SK-N-SH (cell line): ENCODE data around the gene LYPD4. TPM values are rescaled to one million over a fixed set of nuclear protein-coding genes. Genes with fewer than 3 reads are reported as not detected.

ENCODE experiments used
- CTCF ChIA-PET: fragments of 300-600, 350-600 bp; formaldehyde crosslinking; extraction: SDS; loops from one replicate; lab custom pipeline; 2021; lab: Yijun Ruan, JAX
- POLR2A ChIA-PET: fragments of 350-600 bp; sonication (Branson Sonifier 250); formaldehyde crosslinking; extraction: SDS; loops from one replicate; lab custom pipeline; 2020; ENCODE audit warnings: antibody characterized with exemption, inconsistent platforms; lab: Yijun Ruan, JAX
- DNase-seq: peaks from one replicate; pipeline ENCODE4 v3.0.0; 2012
- H2AFZ ChIP-seq: fragments of 200-600 bp; sonication (generic); 2 replicates; pipeline ENCODE4 v1.8.1; 2016; ENCODE audit warnings: antibody characterized with exemption, mild to moderate bottlenecking, low read depth
- H3F3A ChIP-seq: fragments of 200-600 bp; sonication (generic); replicated peaks from 2 replicates; pipeline ENCODE3; 2016; ENCODE audit warnings: antibody characterized with exemption, mild to moderate bottlenecking; ENCODE audit not compliant: insufficient read depth
- H3K27ac ChIP-seq, 2 experiments: fragments of 200-500 bp in 1 of 2; fragments of 200-600 bp in 1 of 2; sonication (Bioruptor generic) in 1 of 2; sonication (generic), shearing (Covaris generic) in 1 of 2; 2 replicates each; pipeline versions ENCODE4 v1.5.1 to v1.6.1; 2014 to 2016; ENCODE audit warnings: low read depth in 2 of 2, inconsistent platforms in 1 of 2, low read length in 1 of 2, mild to moderate bottlenecking in 1 of 2, mixed read lengths in 1 of 2
- H3K27me3 ChIP-seq: fragments of 200-600 bp; sonication (generic), shearing (Covaris generic); 2 replicates; pipeline ENCODE4 v1.6.1; 2016; ENCODE audit warnings: mixed run types; ENCODE audit not compliant: insufficient read depth
- H3K36me3 ChIP-seq, 2 experiments: fragments of 200-500 bp in 1 of 2; fragments of 200-600 bp in 1 of 2; sonication (Bioruptor generic) in 1 of 2; sonication (generic) in 1 of 2; replicated peaks in 1 of 2; 2 replicates each; pipeline versions ENCODE3 to v1.5.1; 2014 to 2016; ENCODE audit warnings: low read length in 1 of 2, mild to moderate bottlenecking in 1 of 2; ENCODE audit not compliant: insufficient read depth in 2 of 2, control insufficient read depth in 1 of 2
- H3K4me1 ChIP-seq, 2 experiments: fragments of 200-500 bp in 1 of 2; fragments of 200-600 bp in 1 of 2; sonication (Bioruptor generic) in 1 of 2; sonication (generic), shearing (Covaris generic) in 1 of 2; 2 replicates each; pipeline versions ENCODE4 v1.5.1 to v1.6.1; 2014 to 2016; ENCODE audit warnings: low read depth in 1 of 2, low read length in 1 of 2, mixed run types in 1 of 2; ENCODE audit not compliant: insufficient read depth in 2 of 2, control insufficient read depth in 1 of 2
- H3K4me2 ChIP-seq: fragments of 200-600 bp; sonication (generic), shearing (Covaris generic); 2 replicates; pipeline ENCODE4 v1.6.1; 2017; ENCODE audit warnings: mixed run types
- H3K4me3 ChIP-seq, 2 experiments: fragments of 200-500 bp in 1 of 2; fragments of 200-600 bp in 1 of 2; sonication (Bioruptor generic) in 1 of 2; sonication (generic), shearing (Covaris generic) in 1 of 2; 2 replicates each; pipeline versions ENCODE4 v1.5.1 to v1.8.1; 2014 to 2016; ENCODE audit warnings: low read depth in 2 of 2, inconsistent platforms in 1 of 2, low read length in 1 of 2, mild to moderate bottlenecking in 1 of 2, mixed read lengths in 1 of 2, moderate library complexity in 1 of 2
- H3K79me2 ChIP-seq: fragments of 200-600 bp; sonication (generic); 2 replicates; pipeline ENCODE4 v1.8.1; 2017; ENCODE audit warnings: mild to moderate bottlenecking; ENCODE audit not compliant: insufficient read depth
- H3K9ac ChIP-seq: fragments of 200-600 bp; sonication (generic); 2 replicates; pipeline ENCODE4 v1.6.1; 2017; ENCODE audit warnings: mixed run types
- H3K9me2 ChIP-seq: fragments of 200-600 bp; sonication (generic); 2 replicates; pipeline ENCODE4 v1.6.1; 2017; ENCODE audit warnings: mixed run types
- H3K9me3 ChIP-seq: fragments of 200-600 bp; sonication (generic); 2 replicates; pipeline ENCODE4 v1.6.1; 2017; ENCODE audit warnings: mixed run types, mild to moderate bottlenecking, moderate library complexity
- H4K20me1 ChIP-seq: fragments of 200-600 bp; sonication (generic); 2 replicates; pipeline ENCODE4 v1.6.1; 2017; ENCODE audit warnings: mild to moderate bottlenecking, mixed run types; ENCODE audit not compliant: insufficient read depth
- EP300 ChIP-seq, 2 experiments: IDR thresholded peaks; 2 replicates each; pipeline versions ENCODE4 v1.4.0 to v1.6.1; 2012; ENCODE audit warnings: borderline replicate concordance in 1 of 2, low read depth in 1 of 2, low read length in 1 of 2
- TEAD4 ChIP-seq: IDR thresholded peaks from 2 replicates; pipeline ENCODE4 v1.4.0; 2012; ENCODE audit warnings: mild to moderate bottlenecking, borderline replicate concordance; ENCODE audit not compliant: insufficient read depth
- USF1 ChIP-seq: IDR thresholded peaks from 2 replicates; pipeline ENCODE4 v1.4.0; 2012; ENCODE audit warnings: low read depth, borderline replicate concordance
- USF2 ChIP-seq: fragments of 150-350 bp; IDR thresholded peaks from 2 replicates; pipeline ENCODE4 v1.6.1; 2017; ENCODE audit warnings: antibody characterized with exemption, low read length, low read depth, borderline replicate concordance
- YY1 ChIP-seq: IDR thresholded peaks from 2 replicates; pipeline ENCODE4 v1.4.0; 2012; ENCODE audit warnings: low read depth, mild to moderate bottlenecking
- ZBTB33 ChIP-seq: IDR thresholded peaks from 2 replicates; pipeline ENCODE4 v1.4.0; 2012; ENCODE audit warnings: low read depth, borderline replicate concordance
- WGBS: methylation state at CpG from one replicate; pipeline ENCODE4 v1.1.6; 2017; ENCODE audit warnings: low lambda C conversion rate; 5-methylcytosine and 5-hydroxymethylcytosine counted together
- polyA plus RNA-seq, 3 experiments: library from polyadenylated mRNA; depleted of rRNA; stranded (reverse); fragments of >200 nt; gene quantifications; 2 replicates each; pipeline ENCODE4 v1.2.3, GENCODE V29; 2012

Gene LYPD4
- polyA plus RNA-seq, 1 of the 3 experiments (the other 2 are of a cell fraction) = not detected

- CTCF ChIA-PET = interaction anchor here (1.1 to 2.2 kb wide), 2 partner anchors 20 to 46 kb away, joined by 3 to 8 read pairs; partner anchors contain the start of gene RPS19
- TF ChIP-seq TEAD4 (no peak), EP300 (IDR thresholded peaks at IDR 0.05; ENCODE audit: borderline replicate concordance in 1 of 2, low read depth in 1 of 2, low read length in 1 of 2) (no peak)
- Histone ChIP-seq H3K9ac (no peak overlapping the region), H2AFZ (no peak overlapping the region), H3K27me3 (peaks cover 40% of the 10 kb centered on the region), H3K4me3 (no peak overlapping the region), H3K9me3 (no peaks in the 10 kb centered on the region), H3K79me2 (no peaks in the 10 kb centered on the region), H3K9me2 (no peaks in the 10 kb centered on the region), H3K36me3 (no peaks in the 10 kb centered on the region), H4K20me1 (no peaks in the 10 kb centered on the region), H3K4me2 (no peak overlapping the region), H3K27ac (no peak overlapping the region), H3K4me1 (no peaks in the 10 kb centered on the region), H3F3A (no peaks in the 10 kb centered on the region)
- POLR2A ChIA-PET = no interaction called here
- 10% methylated on average over 1 of the region's 2 CpGs for WGBS
- DNase-seq = no peak
Measured at GRCh38 chr19:41839211-41839610, 5.3 kb downstream of the LYPD4 start.

- Histone ChIP-seq H3K9me2 (no peaks in the 10 kb centered on the region), H3K79me2 (no peaks in the 10 kb centered on the region), H3K27ac (no peak overlapping the region), H3K9ac (no peak overlapping the region), H3K9me3 (no peaks in the 10 kb centered on the region), H3K27me3 (peaks cover 41% of the 10 kb centered on the region), H3K4me3 (no peak overlapping the region), H2AFZ (no peak overlapping the region), H3K4me2 (no peak overlapping the region), H3F3A (no peaks in the 10 kb centered on the region), H3K36me3 (no peaks in the 10 kb centered on the region), H4K20me1 (no peaks in the 10 kb centered on the region), H3K4me1 (no peaks in the 10 kb centered on the region)
- POLR2A ChIA-PET = no interaction called here
- WGBS = 9% methylated on average over 13 of the region's 13 CpGs
- DNase-seq = no peak
- CTCF ChIA-PET = interaction anchor here (0.9 to 4.8 kb wide), 4 partner anchors 13 to 45 kb away, joined by 6 to 48 read pairs (median 21); partner anchors contain the start of gene RPS19
- TF ChIP-seq USF2 (no peak), YY1 (no peak), ZBTB33 (no peak), USF1 (no peak)
Measured at GRCh38 chr19:41837981-41838708, 6.3 kb downstream of the LYPD4 start.
